K562 (cell line): ENCODE results near the gene PEX10. TPM values are rescaled to one million over a fixed set of nuclear protein-coding genes. Genes with fewer than 3 reads are reported as not detected.

Source experiments
- ATAC-seq: fragments of 200-7000 bp; cut with Tn5 transposase; 3 replicates; pipeline ENCODE4 v1.9.1; 2020; ENCODE audit warnings: moderate library complexity
- BruUV-seq: library from RNA; stranded (reverse); fragments of 400-500 nt; replicated peaks from 2 replicates; lab custom pipeline; 2021; lab: Mats Ljungman, UMichigan
- CTCF ChIA-PET: fragments of 300-600 bp; formaldehyde crosslinking; extraction: SDS; loops from one replicate; lab custom pipeline; 2021; ENCODE audit warnings: low intra/inter-chr PET ratio; lab: Yijun Ruan, JAX
- POLR2A ChIA-PET: fragments of 300-600, 350-650 bp; sonication (Branson Sonifier 250); formaldehyde crosslinking; extraction: SDS; loops from one replicate; lab custom pipeline; 2021; ENCODE audit warnings: antibody characterized with exemption, inconsistent platforms; lab: Yijun Ruan, JAX
- DNase-seq, 4 experiments: peaks; one replicate each; pipeline versions ENCODE4 v3.0.0 to v3.0.0-alpha.2; 2011 to 2018; ENCODE audit warnings: low spot score in 3 of 4, mixed read lengths in 3 of 4; ENCODE audit errors: extremely low read depth in 1 of 4
- FAIRE-seq: peaks from 2 replicates; lab custom pipeline; 2011; peaks lifted over from hg19 to GRCh38; lab: Jason Lieb, UNC
- H2AFZ ChIP-seq: 2 replicates; pipeline ENCODE4 v1.6.0; 2011; ENCODE audit warnings: low read depth, low read length, control low read depth, inconsistent platforms
- H3K27ac ChIP-seq: fragments of 200-600 bp; 3 replicates; pipeline ENCODE4 v1.8.0; 2011; ENCODE audit warnings: low read depth, mild to moderate bottlenecking, control low read depth, inconsistent platforms, low read length, moderate library complexity, mixed read lengths; ENCODE audit errors: extremely low read depth
- H3K27me3 ChIP-seq, 2 experiments: fragments of 300-600 bp in 1 of 2; 2 replicates in 1 of 2; 3 replicates in 1 of 2; pipeline versions ENCODE4 v1.6.0 to v1.8.0; 2011; ENCODE audit warnings: inconsistent platforms in 2 of 2, low read length in 2 of 2, mild to moderate bottlenecking in 1 of 2, mixed read lengths in 1 of 2, moderate library complexity in 1 of 2; ENCODE audit not compliant: control insufficient read depth in 2 of 2, insufficient read depth in 2 of 2
- H3K36me3 ChIP-seq: fragments of 300-600 bp; 3 replicates; pipeline ENCODE4 v1.8.0; 2011; ENCODE audit warnings: mild to moderate bottlenecking, low read length, inconsistent platforms; ENCODE audit not compliant: control insufficient read depth, insufficient read depth
- H3K4me1 ChIP-seq, 2 experiments: fragments of 200-600 bp in 1 of 2; replicated peaks in 1 of 2; 2 replicates in 1 of 2; 3 replicates in 1 of 2; pipeline versions ENCODE4 v1.5.1 to v1.8.0; 2011; ENCODE audit warnings: inconsistent platforms in 2 of 2, low read length in 2 of 2, mild to moderate bottlenecking in 1 of 2, mixed read lengths in 1 of 2, moderate library complexity in 1 of 2; ENCODE audit not compliant: control insufficient read depth in 2 of 2, insufficient read depth in 2 of 2
- H3K4me2 ChIP-seq: 2 replicates; pipeline ENCODE4 v1.6.1; 2011; ENCODE audit warnings: low read length, control low read depth, inconsistent platforms, mixed read lengths; ENCODE audit not compliant: insufficient read depth
- H3K4me3 ChIP-seq: fragments of 200-600 bp; sonication (generic), shearing (Covaris generic); 2 replicates; pipeline ENCODE4 v1.5.1; 2016; ENCODE audit warnings: control low read depth, inconsistent platforms
- H3K79me2 ChIP-seq: fragments of 200-600 bp; 3 replicates; pipeline ENCODE4 v1.8.0; 2011; ENCODE audit warnings: low read length, inconsistent platforms; ENCODE audit not compliant: control insufficient read depth, insufficient read depth
- H3K9ac ChIP-seq, 2 experiments: 2 replicates each; pipeline versions ENCODE4 v1.6.0 to v1.6.1; 2011; ENCODE audit warnings: low read depth in 2 of 2, low read length in 2 of 2, control low read depth in 1 of 2, inconsistent platforms in 1 of 2, mild to moderate bottlenecking in 1 of 2, mixed read lengths in 1 of 2; ENCODE audit not compliant: insufficient read depth in 1 of 2
- H3K9me1 ChIP-seq: one replicate; pipeline ENCODE4 v1.6.0; 2011; ENCODE audit warnings: inconsistent platforms, mild to moderate bottlenecking, low read length, moderate library complexity; ENCODE audit not compliant: control insufficient read depth, insufficient read depth
- H3K9me3 ChIP-seq: replicated peaks from 2 replicates; pipeline ENCODE4 v1.5.1; 2011; ENCODE audit warnings: low read depth, low read length, inconsistent platforms; ENCODE audit not compliant: control insufficient read depth, insufficient read depth
- H4K20me1 ChIP-seq: replicated peaks from 2 replicates; pipeline ENCODE4 v1.6.1; 2011; ENCODE audit warnings: low read length, inconsistent platforms, mixed read lengths; ENCODE audit not compliant: control insufficient read depth, insufficient read depth
- SMARCA4 ChIP-seq: fragments of 450-650 bp; IDR thresholded peaks from 2 replicates; pipeline ENCODE4 v1.6.1; 2016
- ZNF24 ChIP-seq: fragments of 450-650 bp; IDR thresholded peaks from 2 replicates; pipeline ENCODE4 v1.6.1; 2016
- WGBS: fragments of 100-300 bp; shearing (Covaris generic); methylation state at CpG from one replicate; pipeline ENCODE4 v1.1.6; 2016; ENCODE audit warnings: low coverage, mixed read lengths; ENCODE audit not compliant: insufficient coverage; ENCODE audit errors: missing lambda C conversion rate; 5-methylcytosine and 5-hydroxymethylcytosine counted together
- in situ Hi-C: fragments of 300-500 bp; cut with MboI; formaldehyde crosslinking; loops from 4 replicates; pipeline ENCODE4 v1.15.0; 2018; ENCODE audit warnings: inconsistent platforms, mixed read lengths
- intact Hi-C: fragments of 100-400 bp; cut with micrococcal nuclease; formaldehyde crosslinking; loops from 2 replicates; pipeline ENCODE4 v1.14.2; 2022
- polyA plus RNA-seq, 8 experiments: library from polyadenylated mRNA; depleted of rRNA in 4 of 8; stranded (reverse) in 5 of 8; unstranded in 3 of 8; fragments of >200 nt; fragmentation: Nextera tagmentation in 2 of 8; fragmentation: Illumina TruSeq in 1 of 8; extraction: Ambion mirVana in 2 of 8; extraction: Trizol in 1 of 8; gene quantifications; 2 replicates each; pipeline versions ENCODE4 v1.2.1 to v1.2.3, GENCODE V29; 2011 to 2014; ENCODE audit warnings: inconsistent platforms in 1 of 8, missing spikeins in 1 of 8
- total RNA-seq, 7 experiments: library from RNA; depleted of rRNA in 6 of 7; stranded (reverse); fragments of >200 nt in 6 of 7; fragmentation: Illumina TruSeq in 2 of 7; extraction: Trizol in 2 of 7; gene quantifications; 2 replicates each; pipeline versions ENCODE4 v1.2.1 to v1.2.3, GENCODE V29; 2011 to 2021; ENCODE audit warnings: low replicate concordance in 1 of 7
- TF ChIP-seq, protein P1 (sequence below): fragments of 200-800 bp; sonication (Bioruptor generic); IDR thresholded peaks from 2 replicates; pipeline ENCODE4 v1.6.1; 2017; ENCODE audit warnings: missing genetic modification characterization, missing compliant biosample characterization

The PEX10 gene
- total and polyA plus RNA-seq, 9 of the 15 experiments (the other 6 are each of a cell fraction or from before 2014, with no cell fraction given): 0.03 to 26.2 (median 8.7) TPM

DNA sequence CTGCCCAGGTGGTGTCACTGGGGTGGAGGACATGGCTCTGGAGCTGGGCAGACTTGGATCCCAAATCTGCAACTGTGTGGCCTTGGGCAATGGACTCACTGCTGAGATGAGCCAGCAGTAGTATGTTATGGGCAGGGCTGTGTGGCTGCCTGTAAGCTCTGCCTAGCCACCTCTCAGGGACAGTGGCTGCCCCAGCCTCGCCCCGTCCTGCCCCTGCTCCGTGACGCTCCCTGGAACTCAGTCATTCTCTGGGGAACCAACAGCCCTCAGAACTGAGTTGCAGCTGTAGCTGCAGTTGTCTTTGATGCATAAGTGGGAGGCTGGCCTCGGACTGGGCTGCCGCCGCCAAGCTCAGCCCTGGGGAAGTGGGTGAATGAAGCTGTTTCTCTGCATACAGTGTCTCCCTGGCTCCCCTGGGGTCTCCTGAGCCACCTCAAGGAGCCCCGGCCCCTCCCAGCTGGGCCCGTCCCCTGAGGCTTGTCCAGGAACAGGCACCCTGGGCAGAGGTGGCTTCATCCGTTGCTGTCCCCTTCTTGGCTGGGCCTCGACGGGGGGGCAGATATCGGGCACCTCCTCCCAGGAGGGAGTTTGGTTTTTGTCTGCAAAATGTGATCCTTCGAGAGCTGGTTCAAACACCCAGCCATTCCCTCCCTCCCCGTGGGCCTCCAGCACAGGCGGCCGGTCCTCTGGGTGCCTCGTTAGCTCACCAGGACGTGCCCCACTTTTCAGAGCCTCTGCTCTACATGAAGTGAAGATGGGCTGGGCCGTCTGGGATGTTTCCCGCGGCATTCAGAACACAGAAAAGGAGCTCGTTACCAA lies 37.5 kb upstream of the PEX10 start:
- no peak overlapping the region for H3K4me3 ChIP-seq
- H2AFZ ChIP-seq: no peak overlapping the region
- no peaks in the 10 kb centered on the region for H3K36me3 ChIP-seq
- H3K27ac ChIP-seq: no peak overlapping the region
- in situ Hi-C loops: no loop called here
- TF ChIP-seq SMARCA4: no peak
- TF ChIP-seq ZNF24: no peak
- TF ChIP-seq, protein P1, sequence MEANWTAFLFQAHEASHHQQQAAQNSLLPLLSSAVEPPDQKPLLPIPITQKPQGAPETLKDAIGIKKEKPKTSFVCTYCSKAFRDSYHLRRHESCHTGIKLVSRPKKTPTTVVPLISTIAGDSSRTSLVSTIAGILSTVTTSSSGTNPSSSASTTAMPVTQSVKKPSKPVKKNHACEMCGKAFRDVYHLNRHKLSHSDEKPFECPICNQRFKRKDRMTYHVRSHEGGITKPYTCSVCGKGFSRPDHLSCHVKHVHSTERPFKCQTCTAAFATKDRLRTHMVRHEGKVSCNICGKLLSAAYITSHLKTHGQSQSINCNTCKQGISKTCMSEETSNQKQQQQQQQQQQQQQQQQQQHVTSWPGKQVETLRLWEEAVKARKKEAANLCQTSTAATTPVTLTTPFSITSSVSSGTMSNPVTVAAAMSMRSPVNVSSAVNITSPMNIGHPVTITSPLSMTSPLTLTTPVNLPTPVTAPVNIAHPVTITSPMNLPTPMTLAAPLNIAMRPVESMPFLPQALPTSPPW (CRISPR knock-in tag): 0 out of 2 replicates have a peak, but pooled peaks have one; percentile 18
- TF ChIP-seq, all 486 proteins: peak for 1
- no TSS peak for BruUV-seq
- intact Hi-C loops: no loop called here
- Histone ChIP-seq H3K4me1 (peaks cover 0 to 69% of the 10 kb centered on the region in 2 experiments; a peak in 3 of 5 replicates), H3K79me2 (no peaks in the 10 kb centered on the region), H3K27me3 (peaks cover 17 to 73% of the 10 kb centered on the region in 2 experiments; a peak in 4 of 5 replicates), H3K9me3 (no peaks in the 10 kb centered on the region), H3K9me1 (no peaks in the 10 kb centered on the region), H3K9ac (peak overlapping the region in 1 of 2 experiments; percentile 17; a peak in 1 of 4 replicates), H4K20me1 (peaks cover 10% of the 10 kb centered on the region), H3K4me2 (no peak overlapping the region)
- ATAC-seq (peak; percentile 5; the same call in 2 of the 3 replicates), FAIRE-seq (no peak), DNase-seq (no peak)
- POLR2A ChIA-PET: interaction anchor here (1.0 to 1.3 kb wide), 5 partner anchors 8 to 96 kb away, joined by 3 to 5 read pairs (median 3); partner anchors contain the start of gene PEX10
- 4% methylated on average over 19 of the region's 23 CpGs for WGBS
- CTCF ChIA-PET: no interaction called here
